Stimulated activated CD4-positive, alpha-beta T cell treated with anti-CD3 and anti-CD28 coated beads, Interleukin-15, amount 100 ng/mL, for 48 hours (primary cell): Measurements from ENCODE around the gene SLC9A9.

ENCODE experiments used
- DNase-seq, 2 donors: peaks; one replicate each; pipeline ENCODE4 v3.0.0-alpha.2; 2020; ENCODE audit warnings: low read depth in 2 of 2

The SLC9A9 gene

GRCh38 chr3:143358793-143359491, 489.3 kb downstream of the SLC9A9 start:
- DNase-seq = no peak

GRCh38 chr3:143358155-143358792, 490.0 kb downstream of the SLC9A9 start:
- DNase-seq = no peak

GRCh38 chr3:143357700-143358099, 490.6 kb downstream of the SLC9A9 start:
- DNase-seq = no peak

GRCh38 chr3:143356839-143357238, 491.4 kb downstream of the SLC9A9 start:
- no peak for DNase-seq

GRCh38 chr3:143354342-143354741, 493.9 kb downstream of the SLC9A9 start:
- DNase-seq = no peak

GRCh38 chr3:143352850-143353550, 495.3 kb downstream of the SLC9A9 start:
- no peak for DNase-seq

- DNase-seq = no peak
These were observed 496.2 kb downstream of the SLC9A9 start for GRCh38 chr3:143351895-143352608.

- no peak for DNase-seq
These were observed 496.9 kb downstream of the SLC9A9 start for GRCh38 chr3:143351354-143351753.

GRCh38 chr3:143349455-143349854, 498.8 kb downstream of the SLC9A9 start:
- no peak for DNase-seq

- DNase-seq = no peak
These were observed 499.6 kb downstream of the SLC9A9 start for GRCh38 chr3:143348486-143349327.

GRCh38 chr3:143344516-143345165, 503.6 kb downstream of the SLC9A9 start:
- no peak for DNase-seq

GRCh38 chr3:143343944-143344343, 504.3 kb downstream of the SLC9A9 start:
- DNase-seq = no peak

- DNase-seq = no peak
These were observed 505.2 kb downstream of the SLC9A9 start for GRCh38 chr3:143343031-143343430.

- no peak for DNase-seq
These were observed 508.8 kb downstream of the SLC9A9 start for GRCh38 chr3:143339451-143339850.

GRCh38 chr3:143337387-143337786, 510.9 kb downstream of the SLC9A9 start:
- no peak for DNase-seq

- no peak for DNase-seq
These were observed 514.0 kb downstream of the SLC9A9 start for GRCh38 chr3:143334231-143334630.

GRCh38 chr3:143333367-143333766, 514.9 kb downstream of the SLC9A9 start:
- DNase-seq = no peak

GRCh38 chr3:143332026-143332425, 516.2 kb downstream of the SLC9A9 start:
- no peak for DNase-seq

- DNase-seq = no peak
These were observed 516.9 kb downstream of the SLC9A9 start for GRCh38 chr3:143331350-143331749.

GRCh38 chr3:143330296-143330868, 517.9 kb downstream of the SLC9A9 start:
- no peak for DNase-seq
